Ascending aorta (tissue), 2 donors: Measurements from ENCODE around the gene SPACA6. TPM values are rescaled to one million over a fixed set of nuclear protein-coding genes. Genes with fewer than 3 reads are reported as not detected.

Experiments
- DNase-seq, 2 donors: peaks; one replicate each; pipeline ENCODE4 v3.0.0-alpha.2; 2019; ENCODE audit warnings: low spot score in 2 of 2
- H3K27ac ChIP-seq, 2 donors: fragments of 200-600 bp; sonication (generic); one replicate each; pipeline ENCODE4 v1.5.1; 2016 to 2017; ENCODE audit warnings: mild to moderate bottlenecking in 1 of 2
- H3K27me3 ChIP-seq: fragments of 200-600 bp; sonication (generic); one replicate; pipeline ENCODE4 v1.5.1; 2017
- H3K36me3 ChIP-seq, 2 donors: fragments of 200-600 bp; sonication (generic); one replicate each; pipeline ENCODE4 v1.5.1; 2016
- H3K4me1 ChIP-seq, 2 donors: fragments of 200-600 bp; sonication (generic); one replicate each; pipeline ENCODE4 v1.5.1; 2016 to 2017; ENCODE audit warnings: mild to moderate bottlenecking in 1 of 2
- H3K4me3 ChIP-seq, 2 donors: fragments of 200-600 bp; sonication (generic); one replicate each; pipeline ENCODE4 v1.5.1; 2016 to 2017; ENCODE audit warnings: mild to moderate bottlenecking in 1 of 2
- H3K9me3 ChIP-seq, 2 donors: fragments of 200-600 bp; sonication (generic); one replicate each; pipeline ENCODE4 v1.5.1; 2016
- CTCF ChIP-seq, 3 experiments: fragments of 200-600 bp in 2 of 3; fragments of 450-650 bp in 1 of 3; sonication (generic) in 2 of 3; IDR thresholded peaks; one replicate each; pipeline ENCODE4 v1.5.1; 2016 to 2019; ENCODE audit warnings: antibody characterized with exemption in 3 of 3, mild to moderate bottlenecking in 1 of 3, moderate library complexity in 1 of 3
- intact Hi-C: fragments of 100-400 bp; cut with DNase I; formaldehyde crosslinking; loops from one replicate; pipeline ENCODE4 v1.15.1; 2023
- total RNA-seq: library from RNA; depleted of rRNA; stranded (reverse); fragments of >200 nt; gene quantifications from one replicate; pipeline ENCODE4 v1.1.0, GENCODE V29; 2016

Gene SPACA6
- total RNA-seq, 1 donor from 2014 or later, result 16.0 TPM

DNA sequence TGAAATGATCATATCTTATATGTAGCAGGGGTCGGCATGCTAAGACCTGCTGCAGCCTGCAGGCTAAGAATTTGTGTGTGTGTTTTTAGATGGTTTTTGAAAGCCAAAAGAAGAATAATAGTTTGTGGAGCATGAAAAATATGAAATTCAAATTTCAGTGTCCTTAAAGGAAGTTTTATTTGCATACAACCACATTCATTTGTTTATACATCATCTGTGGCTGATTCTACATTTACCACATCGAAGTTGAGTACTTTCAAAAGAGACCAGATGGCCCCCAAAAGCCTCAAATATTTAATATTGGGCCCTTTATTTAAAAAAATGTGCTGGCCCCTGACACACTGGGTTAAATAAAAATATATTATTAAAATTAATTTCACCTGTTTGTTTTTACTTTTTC is 29.4 kb downstream of the SPACA6 start:
- H3K4me3 ChIP-seq, result no peak overlapping the region
- no peak for DNase-seq
- H3K4me1 ChIP-seq, result peaks cover 0 to 3% of the 10 kb centered on the region in 2 donors
- H3K27me3 ChIP-seq, result no peaks in the 10 kb centered on the region
- H3K9me3 ChIP-seq, result no peaks in the 10 kb centered on the region
- intact Hi-C loops, result no loop called here
- no peaks in the 10 kb centered on the region for H3K36me3 ChIP-seq
- no peak for TF ChIP-seq CTCF (IDR thresholded peaks at IDR 0.05)
- no peak overlapping the region for H3K27ac ChIP-seq

DNA sequence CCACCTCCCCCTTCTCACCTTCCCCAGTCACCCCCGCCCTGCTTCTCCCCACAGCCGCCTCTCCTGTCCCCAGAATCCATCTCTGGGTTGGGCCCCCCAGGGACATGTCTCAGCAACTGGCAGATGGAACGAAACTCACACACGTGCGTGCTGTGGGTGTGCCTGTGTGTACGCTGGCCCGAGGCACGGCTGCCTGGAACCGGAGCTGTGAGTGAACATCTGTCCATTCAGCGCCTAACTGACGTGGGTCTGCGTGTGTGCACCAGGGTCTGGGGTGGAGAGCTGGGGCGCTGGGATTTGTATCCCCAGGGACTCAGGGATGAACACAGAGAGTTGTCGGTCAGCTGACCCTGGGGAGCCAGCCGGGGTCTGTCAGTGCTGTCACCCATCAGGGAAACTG is 31.4 kb downstream of the SPACA6 start:
- H3K4me1 ChIP-seq, result peaks cover 0 to 1% of the 10 kb centered on the region in 2 donors
- H3K9me3 ChIP-seq, result no peaks in the 10 kb centered on the region
- intact Hi-C loops, result no loop called here
- TF ChIP-seq CTCF (IDR thresholded peaks at IDR 0.05), result no peak
- no peaks in the 10 kb centered on the region for H3K27me3 ChIP-seq
- no peak overlapping the region for H3K4me3 ChIP-seq
- H3K36me3 ChIP-seq, result no peaks in the 10 kb centered on the region
- DNase-seq, result no peak
- H3K27ac ChIP-seq, result no peak overlapping the region

DNA sequence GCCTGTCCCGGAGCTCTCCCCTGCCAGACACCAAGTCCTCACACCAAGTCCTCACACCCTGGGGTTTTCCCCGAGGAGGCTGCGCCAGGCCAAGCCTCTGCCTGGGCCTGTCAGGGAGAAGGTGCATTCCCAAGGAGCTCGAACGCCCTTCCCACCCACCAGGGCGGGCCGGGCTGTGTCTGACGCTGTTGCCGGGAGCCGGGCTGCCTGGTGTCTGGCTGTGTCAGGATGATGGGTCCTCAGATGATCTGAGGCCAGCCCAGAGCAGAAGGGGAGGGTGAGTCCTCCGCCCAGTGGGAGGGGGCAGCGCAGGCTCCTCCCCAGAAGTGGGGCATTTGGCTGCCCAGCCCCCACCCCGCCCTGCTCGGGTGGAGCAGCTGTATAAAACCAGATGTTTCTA is 32.9 kb downstream of the SPACA6 start:
- DNase-seq, result peak in 1 of 2 donors; percentile 77
- no peaks in the 10 kb centered on the region for H3K27me3 ChIP-seq
- no peak overlapping the region for H3K4me3 ChIP-seq
- no peak overlapping the region for H3K27ac ChIP-seq
- intact Hi-C loops, result no loop called here
- no peak for TF ChIP-seq CTCF (IDR thresholded peaks at IDR 0.05)
- no peaks in the 10 kb centered on the region for H3K4me1 ChIP-seq
- H3K36me3 ChIP-seq, result no peaks in the 10 kb centered on the region
- H3K9me3 ChIP-seq, result no peaks in the 10 kb centered on the region

DNA sequence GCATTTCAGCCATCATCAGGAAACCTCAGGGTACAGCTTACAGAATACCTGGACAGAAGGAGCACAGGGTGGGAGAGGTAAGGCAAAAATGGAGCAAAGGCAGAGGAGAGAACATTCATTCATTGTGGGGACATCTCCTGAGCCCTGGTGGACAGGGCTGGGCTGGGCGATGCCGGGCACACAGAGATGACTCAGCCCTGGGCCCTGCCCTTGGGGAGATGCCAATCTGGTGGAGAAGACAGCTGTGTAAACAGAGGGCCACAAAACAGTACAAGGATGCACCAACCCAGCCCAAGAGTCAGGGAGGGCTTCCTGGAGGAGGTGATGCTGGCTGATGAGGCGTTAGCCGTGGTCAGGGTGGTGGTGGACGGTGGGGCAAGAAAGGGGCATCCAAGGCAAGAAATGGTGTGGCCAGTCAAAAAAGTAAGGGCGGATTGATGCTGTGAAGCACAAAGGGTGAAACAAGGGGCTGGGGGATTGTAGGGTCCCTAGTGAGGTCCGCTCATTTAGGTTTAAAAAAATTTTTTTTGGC is 34.3 kb downstream of the SPACA6 start:
- no peaks in the 10 kb centered on the region for H3K27me3 ChIP-seq
- DNase-seq, result no peak
- intact Hi-C loops, result no loop called here
- no peak overlapping the region for H3K27ac ChIP-seq
- no peak for TF ChIP-seq CTCF (IDR thresholded peaks at IDR 0.05)
- no peaks in the 10 kb centered on the region for H3K9me3 ChIP-seq
- H3K4me3 ChIP-seq, result no peak overlapping the region
- no peaks in the 10 kb centered on the region for H3K4me1 ChIP-seq
- H3K36me3 ChIP-seq, result no peaks in the 10 kb centered on the region

- H3K27me3 ChIP-seq, result no peaks in the 10 kb centered on the region
Observed at GRCh38 chr19:51729781-51730180, 36.7 kb downstream of the SPACA6 start.

More at GRCh38 chr19:51729781-51730180, 36.7 kb downstream of the SPACA6 start:
- no peaks in the 10 kb centered on the region for H3K4me1 ChIP-seq
- intact Hi-C loops, result no loop called here
- TF ChIP-seq CTCF (IDR thresholded peaks at IDR 0.05), result no peak
- no peak overlapping the region for H3K4me3 ChIP-seq
- H3K27ac ChIP-seq, result no peak overlapping the region
- no peak for DNase-seq
- no peaks in the 10 kb centered on the region for H3K36me3 ChIP-seq
- H3K9me3 ChIP-seq, result no peaks in the 10 kb centered on the region
